ENCODE data around the gene BNC1.
A peak's percentile ranks its signal among the peaks of the same experiment; 100 is the strongest.
"Not testable (repeated sequence)": the region's sequence is repeated elsewhere in the genome, so short reads cannot be mapped to it uniquely, and the experiment has no call there.

BNC1 gene

GRCh38 chr15:83290236-83290635, 5.8 kb upstream of the BNC1 start:
- no peak for DNase-seq

GRCh38 chr15:83289160-83289559, 4.7 kb upstream of the BNC1 start:
- DNase-seq: no peak

- no peak for DNase-seq
Measured at GRCh38 chr15:83288381-83288801, 3.9 kb upstream of the BNC1 start.

- no peak for DNase-seq
Measured at GRCh38 chr15:83287541-83288027, 3.1 kb upstream of the BNC1 start.

GRCh38 chr15:83285979-83286553, 1.6 kb upstream of the BNC1 start:
- DNase-seq: no peak

GRCh38 chr15:83285284-83285978, 967 bp upstream of the BNC1 start:
- no peak for DNase-seq

GRCh38 chr15:83283813-83284558, 478 bp downstream of the BNC1 start:
- DNase-seq: no peak

GRCh38 chr15:83283138-83283812, 1.2 kb downstream of the BNC1 start:
- no peak for DNase-seq

GRCh38 chr15:83282776-83283137, 1.7 kb downstream of the BNC1 start:
- no peak for DNase-seq

GRCh38 chr15:83282141-83282540, 2.3 kb downstream of the BNC1 start:
- DNase-seq: no peak

GRCh38 chr15:83278191-83278590, 6.3 kb downstream of the BNC1 start:
- no peak for DNase-seq

GRCh38 chr15:83276661-83277060, 7.8 kb downstream of the BNC1 start:
- DNase-seq: no peak

GRCh38 chr15:83275412-83275811, 9.1 kb downstream of the BNC1 start:
- no peak for DNase-seq

GRCh38 chr15:83270176-83270575, 14.3 kb downstream of the BNC1 start:
- no peak for DNase-seq

GRCh38 chr15:83268147-83268546, 16.3 kb downstream of the BNC1 start:
- DNase-seq: no peak

- no peak for DNase-seq
Measured at GRCh38 chr15:83262594-83263315, 21.7 kb downstream of the BNC1 start.

- not testable (repeated sequence) for DNase-seq
Measured at GRCh38 chr15:83262181-83262580, 22.3 kb downstream of the BNC1 start.

- no peak for DNase-seq
Measured at GRCh38 chr15:83250781-83251180, 33.7 kb downstream of the BNC1 start.

GRCh38 chr15:83249030-83249343, 35.5 kb downstream of the BNC1 start:
- DNase-seq: no peak

- peak; percentile 69 for DNase-seq
Measured at GRCh38 chr15:83248151-83249029, 36.1 kb downstream of the BNC1 start.

GRCh38 chr15:83243634-83244033, 40.8 kb downstream of the BNC1 start:
- no peak for DNase-seq

GRCh38 chr15:83230242-83230641, 54.2 kb downstream of the BNC1 start:
- no peak for DNase-seq
